ENCODE results near the gene ADAMTS7.
"Not testable (repeated sequence)": the region's sequence is repeated elsewhere in the genome, so short reads cannot be mapped to it uniquely, and the experiment has no call there.

DNA sequence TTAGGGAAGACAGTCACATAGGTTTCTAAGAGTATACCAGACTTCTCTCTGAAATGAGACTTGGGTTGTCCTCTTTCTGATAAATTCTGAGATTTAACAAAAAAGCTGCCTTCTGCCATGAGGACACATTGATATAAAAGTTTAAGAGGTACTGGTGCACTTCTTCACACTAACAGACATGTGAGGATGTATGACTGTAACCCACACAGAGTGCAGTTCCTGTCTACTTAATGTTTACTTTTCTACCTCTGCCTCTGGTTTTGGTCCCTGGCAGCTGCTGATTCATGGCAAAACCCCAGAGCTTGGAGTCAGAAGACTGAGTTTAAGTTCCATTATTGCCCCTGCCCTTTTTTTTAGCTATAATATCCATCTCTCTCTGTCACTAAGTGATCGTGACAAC is 82.8 kb downstream of the ADAMTS7 start:
- TF ChIP-seq, protein P1, sequence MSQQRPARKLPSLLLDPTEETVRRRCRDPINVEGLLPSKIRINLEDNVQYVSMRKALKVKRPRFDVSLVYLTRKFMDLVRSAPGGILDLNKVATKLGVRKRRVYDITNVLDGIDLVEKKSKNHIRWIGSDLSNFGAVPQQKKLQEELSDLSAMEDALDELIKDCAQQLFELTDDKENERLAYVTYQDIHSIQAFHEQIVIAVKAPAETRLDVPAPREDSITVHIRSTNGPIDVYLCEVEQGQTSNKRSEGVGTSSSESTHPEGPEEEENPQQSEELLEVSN (IDR thresholded peaks at IDR 0.05; ENCODE audit: borderline replicate concordance, low read depth) = not testable (repeated sequence)
- TF ChIP-seq, protein P2, sequence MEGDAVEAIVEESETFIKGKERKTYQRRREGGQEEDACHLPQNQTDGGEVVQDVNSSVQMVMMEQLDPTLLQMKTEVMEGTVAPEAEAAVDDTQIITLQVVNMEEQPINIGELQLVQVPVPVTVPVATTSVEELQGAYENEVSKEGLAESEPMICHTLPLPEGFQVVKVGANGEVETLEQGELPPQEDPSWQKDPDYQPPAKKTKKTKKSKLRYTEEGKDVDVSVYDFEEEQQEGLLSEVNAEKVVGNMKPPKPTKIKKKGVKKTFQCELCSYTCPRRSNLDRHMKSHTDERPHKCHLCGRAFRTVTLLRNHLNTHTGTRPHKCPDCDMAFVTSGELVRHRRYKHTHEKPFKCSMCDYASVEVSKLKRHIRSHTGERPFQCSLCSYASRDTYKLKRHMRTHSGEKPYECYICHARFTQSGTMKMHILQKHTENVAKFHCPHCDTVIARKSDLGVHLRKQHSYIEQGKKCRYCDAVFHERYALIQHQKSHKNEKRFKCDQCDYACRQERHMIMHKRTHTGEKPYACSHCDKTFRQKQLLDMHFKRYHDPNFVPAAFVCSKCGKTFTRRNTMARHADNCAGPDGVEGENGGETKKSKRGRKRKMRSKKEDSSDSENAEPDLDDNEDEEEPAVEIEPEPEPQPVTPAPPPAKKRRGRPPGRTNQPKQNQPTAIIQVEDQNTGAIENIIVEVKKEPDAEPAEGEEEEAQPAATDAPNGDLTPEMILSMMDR (IDR thresholded peaks at IDR 0.05) = not testable (repeated sequence)
- not testable (repeated sequence) for TF ChIP-seq MAFK (IDR thresholded peaks at IDR 0.05; ENCODE audit: partially characterized antibody); RAD21 (conservative IDR thresholded peaks at IDR 0.05 in 1 of 2, IDR thresholded peaks at IDR 0.05 in 1 of 2); SMC3 (IDR thresholded peaks at IDR 0.05); POLR2A (IDR thresholded peaks at IDR 0.05; ENCODE audit: low read length); BHLHE40 (IDR thresholded peaks at IDR 0.05; ENCODE audit: low read depth, low read length); CHD4 (IDR thresholded peaks at IDR 0.05; ENCODE audit: borderline replicate concordance); JUNB (IDR thresholded peaks at IDR 0.05); RFX5 (IDR thresholded peaks at IDR 0.05); CHD2 (IDR thresholded peaks at IDR 0.05; ENCODE audit: low read length, partially characterized antibody); ESRRA (IDR thresholded peaks at IDR 0.05; ENCODE audit: borderline replicate concordance, low read length)
- TF ChIP-seq, protein P3, sequence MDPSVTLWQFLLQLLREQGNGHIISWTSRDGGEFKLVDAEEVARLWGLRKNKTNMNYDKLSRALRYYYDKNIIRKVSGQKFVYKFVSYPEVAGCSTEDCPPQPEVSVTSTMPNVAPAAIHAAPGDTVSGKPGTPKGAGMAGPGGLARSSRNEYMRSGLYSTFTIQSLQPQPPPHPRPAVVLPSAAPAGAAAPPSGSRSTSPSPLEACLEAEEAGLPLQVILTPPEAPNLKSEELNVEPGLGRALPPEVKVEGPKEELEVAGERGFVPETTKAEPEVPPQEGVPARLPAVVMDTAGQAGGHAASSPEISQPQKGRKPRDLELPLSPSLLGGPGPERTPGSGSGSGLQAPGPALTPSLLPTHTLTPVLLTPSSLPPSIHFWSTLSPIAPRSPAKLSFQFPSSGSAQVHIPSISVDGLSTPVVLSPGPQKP (IDR thresholded peaks at IDR 0.05; ENCODE audit: low read depth, low read length) = not testable (repeated sequence)
- TF ChIP-seq, protein P4, sequence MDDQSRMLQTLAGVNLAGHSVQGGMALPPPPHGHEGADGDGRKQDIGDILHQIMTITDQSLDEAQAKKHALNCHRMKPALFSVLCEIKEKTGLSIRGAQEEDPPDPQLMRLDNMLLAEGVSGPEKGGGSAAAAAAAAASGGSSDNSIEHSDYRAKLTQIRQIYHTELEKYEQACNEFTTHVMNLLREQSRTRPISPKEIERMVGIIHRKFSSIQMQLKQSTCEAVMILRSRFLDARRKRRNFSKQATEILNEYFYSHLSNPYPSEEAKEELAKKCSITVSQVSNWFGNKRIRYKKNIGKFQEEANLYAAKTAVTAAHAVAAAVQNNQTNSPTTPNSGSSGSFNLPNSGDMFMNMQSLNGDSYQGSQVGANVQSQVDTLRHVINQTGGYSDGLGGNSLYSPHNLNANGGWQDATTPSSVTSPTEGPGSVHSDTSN (IDR thresholded peaks at IDR 0.05) = not testable (repeated sequence)

Data from A549 (cell line).